Measurements from ENCODE around the gene ST3GAL5. TPM values are rescaled to one million over a fixed set of nuclear protein-coding genes. Genes with fewer than 3 reads are reported as not detected.

The ST3GAL5 gene
- total and polyA plus RNA-seq, 2 of the 8 experiments (the other 6 are each of a cell fraction or from before 2014, with no cell fraction given): 1.9 to 4.5 TPM

GRCh38 chr2:85867121-85867520, 21.7 kb downstream of the ST3GAL5 start:
- no peak overlapping the region for H4K8ac ChIP-seq (ENCODE audit: extremely low read depth, insufficient read depth, low read length)
- H3K4me2 ChIP-seq (ENCODE audit: insufficient read depth in 1 of 2, low read depth in 2 of 2, low read length in 2 of 2): no peak overlapping the region
- no peak for DNase-seq (ENCODE audit: low read depth in 1 of 2, low spot score in 2 of 2)
- H4K91ac ChIP-seq (replicated peaks; ENCODE audit: insufficient read length, low read length): no peak overlapping the region
- ChIA-PET CTCF (ENCODE audit: partially characterized antibody) (interaction anchor here (1.4 to 1.7 kb wide), 2 partner anchors 24 to 40 kb away, joined by 4 to 6 read pairs; no protein-coding TSS in a partner anchor), POLR2A (ENCODE audit: partially characterized antibody) (no interaction called here)
- H3K23ac ChIP-seq (ENCODE audit: insufficient read length): no peak overlapping the region
- TF ChIP-seq SP1 (IDR thresholded peaks at IDR 0.05; ENCODE audit: low read depth, low read length): no peak
- no peak for TF ChIP-seq YY1 (IDR thresholded peaks at IDR 0.05; ENCODE audit: low read depth, low read length)
- TF ChIP-seq MAFK (IDR thresholded peaks at IDR 0.05; ENCODE audit: low read depth, low read length): peak; percentile 99
- peak; percentile 70 for TF ChIP-seq BACH1 (IDR thresholded peaks at IDR 0.05; ENCODE audit: low read length)
- TF ChIP-seq ASH2L (IDR thresholded peaks at IDR 0.05; ENCODE audit: low read length): no peak
- no peak for TF ChIP-seq EGR1 (IDR thresholded peaks at IDR 0.05; ENCODE audit: borderline replicate concordance, low read depth, low read length)
- TF ChIP-seq NANOG (IDR thresholded peaks at IDR 0.05; ENCODE audit: insufficient read depth, low read depth, low read length, poor library complexity, severe bottlenecking): no peak
- H4K5ac ChIP-seq (ENCODE audit: insufficient read length, low read depth, low read length): no peak overlapping the region
- no peak overlapping the region for H3K14ac ChIP-seq (ENCODE audit: insufficient read length)
- no peaks in the 10 kb centered on the region for H3K36me3 ChIP-seq (ENCODE audit: control insufficient read depth in 2 of 4, insufficient read depth in 4 of 4, low read length in 3 of 4)
- no peaks in the 10 kb centered on the region for H3K27me3 ChIP-seq (replicated peaks in 1 of 4; ENCODE audit: control insufficient read depth in 3 of 4, extremely low read depth in 1 of 4, insufficient read depth in 3 of 4, low read length in 3 of 4)
- no peaks in the 10 kb centered on the region for H3K23me2 ChIP-seq (ENCODE audit: low read depth, low read length)
- no peak overlapping the region for H2BK5ac ChIP-seq (ENCODE audit: low read depth, low read length)
- no peak overlapping the region for H2AK5ac ChIP-seq (ENCODE audit: low read depth, low read length)
- H3K4me3 ChIP-seq (ENCODE audit: extremely low read depth in 1 of 4, insufficient read depth in 2 of 4, low read depth in 3 of 4, low read length in 4 of 4): no peak overlapping the region
- H3K4ac ChIP-seq (replicated peaks; ENCODE audit: insufficient read length, low read depth, low read length): no peak overlapping the region
- H3K27ac ChIP-seq (ENCODE audit: low read depth, low read length): no peak overlapping the region
- no peaks in the 10 kb centered on the region for H4K20me1 ChIP-seq (replicated peaks in 1 of 2; ENCODE audit: control insufficient read depth in 1 of 2, insufficient read depth in 2 of 2, low read length in 2 of 2)
- H2BK15ac ChIP-seq (ENCODE audit: low read length): no peak overlapping the region
- no peaks in the 10 kb centered on the region for H3K79me1 ChIP-seq (ENCODE audit: low read depth, low read length)
- no peak overlapping the region for H3K9ac ChIP-seq (replicated peaks in 1 of 4; ENCODE audit: extremely low read depth in 1 of 4, low read depth in 3 of 4, low read length in 3 of 4)
- H3K79me2 ChIP-seq (ENCODE audit: control insufficient read depth in 1 of 2, insufficient read depth in 2 of 2, low read length in 2 of 2): no peaks in the 10 kb centered on the region
- H2BK12ac ChIP-seq (ENCODE audit: low read depth, low read length): no peak overlapping the region
- no peak for FAIRE-seq
- H2BK20ac ChIP-seq (ENCODE audit: low read length): no peak overlapping the region
- no peak overlapping the region for H3K56ac ChIP-seq (replicated peaks; ENCODE audit: insufficient read length, low read depth, low read length)
- WGBS, 2 experiments (ENCODE audit: extremely low coverage in 1 of 2, insufficient coverage in 1 of 2, insufficient read length in 1 of 2, insufficient replicate concordance in 2 of 2, low coverage in 1 of 2, low lambda C conversion rate in 2 of 2, missing lambda C conversion rate in 1 of 2): 81% methylated on average over 1 of the region's 1 CpG; no CpG with 5 or more reads in 1 of the 2 experiments
- H2AFZ ChIP-seq (ENCODE audit: low read length): no peak overlapping the region
- H3K18ac ChIP-seq (ENCODE audit: extremely low read depth, low read length): no peak overlapping the region
- no peak overlapping the region for H2BK120ac ChIP-seq (replicated peaks; ENCODE audit: low read depth, low read length)
- H3K9me3 ChIP-seq (ENCODE audit: insufficient read depth in 2 of 2, low read depth in 1 of 2, low read length in 1 of 2): no peaks in the 10 kb centered on the region
- H3K4me1 ChIP-seq (replicated peaks in 1 of 4; ENCODE audit: control insufficient read depth in 3 of 4, insufficient read depth in 4 of 4, low read length in 3 of 4): peaks cover 0 to 2% (median 0%) of the 10 kb centered on the region in 4 experiments; a peak in 1 of 7 replicates

Data from H1 (cell line).